Suprapubic skin (tissue), 4 donors: ENCODE measurements around the gene ZNF532. TPM values are rescaled to one million over a fixed set of nuclear protein-coding genes. Genes with fewer than 3 reads are reported as not detected.

Experiments
- DNase-seq, 2 donors: peaks; one replicate each; pipeline ENCODE4 v3.0.0-alpha.2; 2019; ENCODE audit warnings: low spot score in 2 of 2
- H3K27ac ChIP-seq: fragments of 200-600 bp; sonication (generic); one replicate; pipeline ENCODE4 v1.5.1; 2019
- H3K27me3 ChIP-seq: fragments of 200-600 bp; sonication (generic); one replicate; pipeline ENCODE4 v1.5.1; 2019
- H3K36me3 ChIP-seq: fragments of 200-600 bp; sonication (generic); one replicate; pipeline ENCODE4 v1.5.1; 2019
- H3K4me1 ChIP-seq: fragments of 200-600 bp; sonication (generic); one replicate; pipeline ENCODE4 v1.5.1; 2019
- H3K4me3 ChIP-seq: fragments of 200-600 bp; sonication (generic); one replicate; pipeline ENCODE4 v1.5.1; 2019; ENCODE audit warnings: mild to moderate bottlenecking
- H3K9me3 ChIP-seq: fragments of 200-600 bp; sonication (generic); one replicate; pipeline ENCODE4 v1.5.1; 2019
- CTCF ChIP-seq, 2 donors: fragments of 200-600 bp in 1 of 2; fragments of 450-650 bp in 1 of 2; sonication (generic) in 1 of 2; IDR thresholded peaks; one replicate each; pipeline ENCODE4 v1.5.1; 2016 to 2019; ENCODE audit warnings: antibody characterized with exemption in 2 of 2, mild to moderate bottlenecking in 1 of 2, moderate library complexity in 1 of 2
- EP300 ChIP-seq: sonication (generic); formaldehyde crosslinking; IDR thresholded peaks from one replicate; pipeline ENCODE4 v1.6.1; 2017; ENCODE audit warnings: antibody characterized with exemption
- POLR2A ChIP-seq, 2 donors: fragments of 450-650 bp; IDR thresholded peaks; one replicate each; pipeline ENCODE4 v1.6.1; 2017; ENCODE audit warnings: antibody characterized with exemption in 2 of 2, mild to moderate bottlenecking in 2 of 2, moderate library complexity in 2 of 2
- POLR2AphosphoS5 ChIP-seq, 3 donors: sonication (generic); formaldehyde crosslinking; IDR thresholded peaks; one replicate each; pipeline ENCODE4 v1.6.1; 2017; ENCODE audit warnings: antibody characterized with exemption in 3 of 3
- WGBS: methylation state at CpG from one replicate; pipeline ENCODE4 v1.1.5; 2018; 5-methylcytosine and 5-hydroxymethylcytosine counted together
- total RNA-seq, 4 donors: library from RNA; depleted of rRNA; stranded (reverse); fragments of >200 nt; gene quantifications; one replicate each; pipeline ENCODE4 v1.1.0, GENCODE V29; 2016

ZNF532 gene
- total RNA-seq, 4 donors from 2014 or later: 31.1 to 58.5 (median 51.7) TPM

GRCh38 chr18:58845928-58846724 is 18.6 kb upstream of the ZNF532 start:
- no peaks in the 10 kb centered on the region for H3K9me3 ChIP-seq
- H3K27me3 ChIP-seq: no peaks in the 10 kb centered on the region
- 81% methylated on average over 17 of the region's 17 CpGs for WGBS
- H3K4me3 ChIP-seq: no peak overlapping the region
- no peak overlapping the region for H3K27ac ChIP-seq
- no peaks in the 10 kb centered on the region for H3K36me3 ChIP-seq
- DNase-seq: no peak
- peaks cover 22% of the 10 kb centered on the region for H3K4me1 ChIP-seq
- TF ChIP-seq CTCF (IDR thresholded peaks at IDR 0.05): no peak
- TF ChIP-seq POLR2AphosphoS5 (IDR thresholded peaks at IDR 0.05): no peak
- TF ChIP-seq EP300: no peak
- TF ChIP-seq POLR2A (IDR thresholded peaks at IDR 0.05): no peak

GRCh38 chr18:58847383-58848071 is 17.1 kb upstream of the ZNF532 start:
- 21% methylated on average over 27 of the region's 29 CpGs for WGBS
- Histone ChIP-seq H3K27ac (no peak overlapping the region), H3K36me3 (no peaks in the 10 kb centered on the region), H3K4me3 (peak overlapping the region; percentile 27), H3K9me3 (no peaks in the 10 kb centered on the region), H3K27me3 (no peaks in the 10 kb centered on the region), H3K4me1 (peaks cover 23% of the 10 kb centered on the region)
- no peak for DNase-seq
- no peak for TF ChIP-seq POLR2AphosphoS5 (IDR thresholded peaks at IDR 0.05)
- TF ChIP-seq EP300: no peak
- TF ChIP-seq CTCF (IDR thresholded peaks at IDR 0.05): no peak
- no peak for TF ChIP-seq POLR2A (IDR thresholded peaks at IDR 0.05)

GRCh38 chr18:58848685-58849084 is 16.0 kb upstream of the ZNF532 start:
- Histone ChIP-seq H3K36me3 (no peaks in the 10 kb centered on the region), H3K27me3 (no peaks in the 10 kb centered on the region), H3K9me3 (no peaks in the 10 kb centered on the region), H3K4me3 (no peak overlapping the region), H3K4me1 (peaks cover 23% of the 10 kb centered on the region), H3K27ac (no peak overlapping the region)
- no peak for TF ChIP-seq EP300
- TF ChIP-seq CTCF (IDR thresholded peaks at IDR 0.05): no peak
- TF ChIP-seq POLR2A (IDR thresholded peaks at IDR 0.05): no peak
- WGBS: 86% methylated on average over 3 of the region's 3 CpGs
- no peak for DNase-seq

- no peaks in the 10 kb centered on the region for H3K36me3 ChIP-seq
- H3K4me3 ChIP-seq: no peak overlapping the region
- H3K27ac ChIP-seq: no peak overlapping the region
- H3K27me3 ChIP-seq: no peaks in the 10 kb centered on the region
- no peak for DNase-seq
- H3K4me1 ChIP-seq: peaks cover 23% of the 10 kb centered on the region
- WGBS: 80% methylated on average over 12 of the region's 12 CpGs
- TF ChIP-seq POLR2A (IDR thresholded peaks at IDR 0.05) (no peak), EP300 (no peak), POLR2AphosphoS5 (IDR thresholded peaks at IDR 0.05) (no peak), CTCF (IDR thresholded peaks at IDR 0.05) (no peak)
- no peaks in the 10 kb centered on the region for H3K9me3 ChIP-seq
Observed at GRCh38 chr18:58850786-58851469, 13.7 kb upstream of the ZNF532 start.

- Histone ChIP-seq H3K27me3 (no peaks in the 10 kb centered on the region), H3K4me3 (no peak overlapping the region), H3K4me1 (peaks cover 23% of the 10 kb centered on the region), H3K9me3 (no peaks in the 10 kb centered on the region), H3K27ac (no peak overlapping the region), H3K36me3 (no peaks in the 10 kb centered on the region)
- WGBS: 65% methylated on average over 5 of the region's 5 CpGs
- TF ChIP-seq POLR2AphosphoS5 (IDR thresholded peaks at IDR 0.05) (no peak), CTCF (IDR thresholded peaks at IDR 0.05) (no peak)
- DNase-seq: no peak
Observed at GRCh38 chr18:58851856-58852255, 12.8 kb upstream of the ZNF532 start.
